ENCODE data around the gene TAF3. TPM values are rescaled to one million over a fixed set of nuclear protein-coding genes. Genes with fewer than 3 reads are reported as not detected.
"Not testable (repeated sequence)": the region's sequence is repeated elsewhere in the genome, so short reads cannot be mapped to it uniquely, and the experiment has no call there.

The TAF3 gene
- total RNA-seq, 1 donor from 2014 or later = 11.8 TPM

- intact Hi-C loops (cut with DNase I) = no loop called here
- no peak for DNase-seq (ENCODE audit: missing footprints)
- no peak for ATAC-seq
Measured at GRCh38 chr10:7808686-7809267, 9.5 kb upstream of the TAF3 start.

- DNase-seq (ENCODE audit: missing footprints) (no peak), ATAC-seq (no peak)
- intact Hi-C loops (cut with DNase I) = no loop called here
Measured at GRCh38 chr10:7810443-7810842, 7.9 kb upstream of the TAF3 start.

- no peak for DNase-seq (ENCODE audit: missing footprints)
- intact Hi-C loops (cut with DNase I) = no loop called here
Measured at GRCh38 chr10:7811000-7811399, 7.3 kb upstream of the TAF3 start.

GRCh38 chr10:7811743-7812142, 6.6 kb upstream of the TAF3 start:
- intact Hi-C loops (cut with DNase I); DNase-seq (ENCODE audit: missing footprints); ATAC-seq: not testable (repeated sequence)

More at GRCh38 chr10:7811000-7811399, 7.3 kb upstream of the TAF3 start:
- ATAC-seq = no peak

GRCh38 chr10:7813481-7813880, 4.8 kb upstream of the TAF3 start:
- intact Hi-C loops (cut with DNase I) = no loop called here
- ATAC-seq = no peak
- DNase-seq (ENCODE audit: missing footprints) = no peak

GRCh38 chr10:7817576-7817975, 729 bp upstream of the TAF3 start:
- intact Hi-C loops (cut with DNase I) = no loop called here
- ATAC-seq = no peak
- no peak for DNase-seq (ENCODE audit: missing footprints)

GRCh38 chr10:7817984-7818294, 366 bp upstream of the TAF3 start:
- DNase-seq (ENCODE audit: missing footprints) = no peak
- intact Hi-C loops (cut with DNase I) = loop anchor here (2.0 kb wide), 1 partner anchor 29 kb away; the partner anchor contains the start of gene ATP5F1C
- ATAC-seq = peak; percentile 11

- ATAC-seq (peak; percentile 45), DNase-seq (ENCODE audit: missing footprints) (no peak)
- intact Hi-C loops (cut with DNase I) = loop anchor here (2.0 kb wide), 1 partner anchor 30 kb away; the partner anchor contains the start of gene ATP5F1C
Measured at GRCh38 chr10:7819121-7819460, 786 bp downstream of the TAF3 start.

- no peak for ATAC-seq
- intact Hi-C loops (cut with DNase I) = no loop called here
- no peak for DNase-seq (ENCODE audit: missing footprints)
Measured at GRCh38 chr10:7824251-7824650, 5.9 kb downstream of the TAF3 start.

- ATAC-seq (no peak), DNase-seq (ENCODE audit: missing footprints) (no peak)
- intact Hi-C loops (cut with DNase I) = no loop called here
Measured at GRCh38 chr10:7826971-7827370, 8.7 kb downstream of the TAF3 start.

- intact Hi-C loops (cut with DNase I) = no loop called here
- no peak for ATAC-seq
- DNase-seq (ENCODE audit: missing footprints) = no peak
Measured at GRCh38 chr10:7829289-7829834, 11.1 kb downstream of the TAF3 start.

- no peak for DNase-seq (ENCODE audit: missing footprints)
- intact Hi-C loops (cut with DNase I) = no loop called here
- ATAC-seq = no peak
Measured at GRCh38 chr10:7832060-7832459, 13.8 kb downstream of the TAF3 start.

- no peak for ATAC-seq
- no peak for DNase-seq (ENCODE audit: missing footprints)
- intact Hi-C loops (cut with DNase I) = no loop called here
Measured at GRCh38 chr10:7833210-7833609, 14.9 kb downstream of the TAF3 start.

- DNase-seq (ENCODE audit: missing footprints) (no peak), ATAC-seq (no peak)
- intact Hi-C loops (cut with DNase I) = no loop called here
Measured at GRCh38 chr10:7834262-7834661, 16.0 kb downstream of the TAF3 start.

GRCh38 chr10:7836571-7836970, 18.3 kb downstream of the TAF3 start:
- intact Hi-C loops (cut with DNase I) = no loop called here
- no peak for ATAC-seq
- no peak for DNase-seq (ENCODE audit: missing footprints)

GRCh38 chr10:7846591-7846990, 28.3 kb downstream of the TAF3 start:
- no peak for ATAC-seq
- intact Hi-C loops (cut with DNase I) = no loop called here
- DNase-seq (ENCODE audit: missing footprints) = no peak

- DNase-seq (ENCODE audit: missing footprints) (no peak), ATAC-seq (no peak)
- intact Hi-C loops (cut with DNase I) = no loop called here
Measured at GRCh38 chr10:7853226-7853842, 35.0 kb downstream of the TAF3 start.

- DNase-seq (ENCODE audit: missing footprints) (no peak), ATAC-seq (no peak)
- intact Hi-C loops (cut with DNase I) = no loop called here
Measured at GRCh38 chr10:7853890-7854289, 35.6 kb downstream of the TAF3 start.

- DNase-seq (ENCODE audit: missing footprints) (no peak), ATAC-seq (no peak)
- intact Hi-C loops (cut with DNase I) = no loop called here
Measured at GRCh38 chr10:7855205-7855604, 36.9 kb downstream of the TAF3 start.

- no peak for ATAC-seq
- DNase-seq (ENCODE audit: missing footprints) = no peak
- intact Hi-C loops (cut with DNase I) = no loop called here
Measured at GRCh38 chr10:7856678-7857077, 38.4 kb downstream of the TAF3 start.

GRCh38 chr10:7857262-7857661, 39.0 kb downstream of the TAF3 start:
- DNase-seq (ENCODE audit: missing footprints) = no peak
- ATAC-seq = no peak
- intact Hi-C loops (cut with DNase I) = no loop called here
